GM21515 (cell line): ENCODE measurements around the gene UCKL1.
"Not testable (repeated sequence)": the region's sequence is repeated elsewhere in the genome, so short reads cannot be mapped to it uniquely, and the experiment has no call there.

Source experiments
- ATAC-seq: cut with Tn5 transposase; IDR thresholded peaks from one replicate; pipeline ENCODE4 v1.9.1; 2021; ENCODE audit not compliant: unreplicated experiment

Gene UCKL1

DNA sequence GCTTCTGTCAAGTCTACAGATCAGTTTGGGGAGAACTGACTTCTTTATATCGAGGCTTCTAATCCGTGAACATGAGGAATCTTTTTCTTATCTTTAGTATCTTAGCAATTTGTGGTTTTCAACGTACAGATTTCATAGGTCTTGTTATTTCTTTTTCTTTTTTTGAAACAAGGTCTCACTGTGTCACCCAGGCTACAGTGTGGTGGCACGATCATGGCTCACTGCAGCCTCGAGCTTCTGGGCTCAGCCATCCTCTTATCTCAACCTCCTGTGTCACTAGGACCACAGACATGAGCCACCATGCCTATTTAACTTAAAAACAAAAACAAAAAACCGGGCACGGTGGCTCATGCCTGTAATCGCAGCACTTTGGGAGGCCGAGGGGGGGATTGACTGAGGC is 32.0 kb downstream of the UCKL1 start:
- ATAC-seq: no peak

DNA sequence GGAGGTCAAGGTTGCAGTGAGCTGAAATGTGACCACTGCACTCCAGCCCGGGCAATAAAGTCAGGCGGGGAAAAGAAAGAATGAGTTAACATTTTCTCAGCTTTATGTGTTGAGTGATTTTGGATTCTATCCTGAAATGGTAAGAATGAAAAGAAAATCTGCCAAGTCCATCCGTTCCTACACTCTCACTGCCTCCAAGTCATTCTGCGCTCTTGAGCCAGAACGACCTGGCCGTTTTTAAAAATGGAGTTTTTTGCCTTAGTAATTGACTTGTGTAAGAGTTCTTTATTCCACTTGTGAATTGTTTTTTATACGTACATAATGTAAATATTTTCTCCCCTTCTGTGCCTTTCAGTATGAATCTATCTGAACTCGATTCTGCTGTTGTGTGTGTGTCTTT is 32.6 kb downstream of the UCKL1 start:
- ATAC-seq: no peak

DNA sequence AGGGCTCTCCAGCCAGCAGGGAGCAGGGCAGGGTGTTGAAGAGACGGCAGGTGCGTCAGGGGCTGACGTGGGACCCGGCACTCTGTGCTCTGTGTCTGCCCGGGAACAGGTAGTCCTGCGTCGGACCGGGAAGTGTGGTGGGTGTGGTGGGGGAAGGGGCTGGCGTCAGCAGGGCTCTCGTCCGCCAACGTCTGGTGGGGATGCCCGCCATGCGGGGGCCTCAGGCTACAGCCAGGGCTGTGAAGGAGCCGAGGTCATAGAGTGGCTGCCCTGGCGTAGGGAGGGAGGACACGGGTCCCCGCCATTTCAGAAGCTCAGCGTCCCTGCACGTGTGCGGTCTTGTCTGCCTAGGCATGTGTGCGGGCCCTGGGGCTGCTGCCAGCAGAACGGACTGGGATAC is 36.0 kb downstream of the UCKL1 start:
- no peak for ATAC-seq

DNA sequence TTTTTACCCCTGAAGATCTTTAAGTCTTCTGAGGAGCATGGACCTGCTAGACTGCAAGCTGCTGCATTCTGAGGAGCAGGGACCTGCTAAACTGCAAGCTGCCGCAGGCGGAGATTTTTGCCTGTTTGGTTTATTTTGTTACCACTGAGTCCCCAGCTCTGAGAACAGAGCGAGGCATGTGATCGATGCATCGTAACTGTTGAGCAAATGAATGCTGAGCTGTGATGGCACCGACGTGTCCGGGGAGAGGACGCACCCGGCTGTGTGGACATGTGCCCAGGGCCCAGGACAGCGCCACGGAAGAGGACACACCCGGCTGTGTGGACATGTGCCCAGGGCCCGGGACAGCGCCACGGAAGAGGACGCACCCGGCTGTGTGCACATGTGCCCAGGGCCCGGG is 37.1 kb downstream of the UCKL1 start:
- ATAC-seq: no peak

DNA sequence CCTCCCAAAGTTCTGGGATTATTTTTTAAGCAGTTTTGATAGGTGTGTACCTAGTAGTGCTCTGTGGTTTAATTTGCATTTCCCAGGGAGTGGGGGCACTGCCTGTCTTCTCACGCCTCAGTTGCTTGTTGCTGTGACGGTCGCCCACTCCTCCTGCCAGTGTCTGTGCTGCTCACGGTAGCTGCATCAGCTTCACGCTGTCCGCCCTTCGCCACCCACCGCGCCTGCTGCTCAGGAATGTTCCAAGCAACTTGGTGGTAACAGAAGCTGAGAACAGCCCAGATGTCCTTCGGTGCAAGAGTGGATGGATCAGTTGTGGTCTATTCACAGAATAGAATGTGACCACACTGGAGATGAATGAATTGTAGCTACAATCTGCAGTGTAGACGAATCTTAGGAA is 38.4 kb downstream of the UCKL1 start:
- ATAC-seq: no peak

DNA sequence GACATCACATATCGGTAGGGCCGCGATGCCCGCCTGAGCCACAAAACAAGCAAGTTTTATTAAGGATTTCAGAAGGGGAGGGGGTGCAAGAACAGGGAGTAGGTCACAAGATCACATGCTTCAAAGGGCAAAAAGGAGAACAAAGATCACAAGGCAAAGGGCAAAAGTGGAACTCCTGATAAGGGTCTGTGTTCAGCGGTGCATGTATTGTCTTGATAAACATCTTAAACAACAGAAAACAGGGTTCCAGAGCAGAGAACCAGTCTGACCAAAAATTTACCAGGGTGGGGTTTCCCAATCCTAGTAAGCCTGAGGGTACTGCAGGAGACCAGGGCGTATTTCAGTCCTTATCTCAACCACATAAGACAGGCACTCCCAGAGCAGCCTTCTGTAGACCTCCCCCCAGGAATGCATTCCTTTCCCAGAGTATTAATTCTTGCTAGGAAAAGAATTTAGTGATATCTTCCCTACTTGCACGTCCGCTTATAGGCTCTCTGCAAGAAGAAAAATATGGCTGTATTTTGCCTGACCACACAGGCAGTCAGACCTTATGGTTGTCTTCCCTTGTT is 39.8 kb downstream of the UCKL1 start:
- not testable (repeated sequence) for ATAC-seq

DNA sequence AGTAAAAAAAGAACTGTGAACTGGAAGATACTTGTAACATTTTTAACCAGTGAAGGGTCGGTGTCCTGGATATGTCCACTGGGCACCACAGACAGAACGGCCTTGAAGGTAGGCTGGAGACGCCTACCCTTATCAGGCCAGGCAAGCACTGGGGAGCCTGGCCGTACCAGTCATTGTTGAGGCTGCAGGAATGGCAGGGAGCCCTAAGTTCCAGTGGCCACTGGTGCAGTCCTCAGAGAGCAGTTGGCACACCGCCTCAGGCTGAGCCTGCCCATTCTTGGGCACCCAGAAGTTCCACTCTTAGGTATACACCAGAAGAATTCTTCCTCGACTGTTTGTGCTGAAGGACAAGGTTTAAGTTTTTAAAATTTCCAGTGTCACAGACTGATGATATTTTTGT is 40.7 kb downstream of the UCKL1 start:
- no peak for ATAC-seq

DNA sequence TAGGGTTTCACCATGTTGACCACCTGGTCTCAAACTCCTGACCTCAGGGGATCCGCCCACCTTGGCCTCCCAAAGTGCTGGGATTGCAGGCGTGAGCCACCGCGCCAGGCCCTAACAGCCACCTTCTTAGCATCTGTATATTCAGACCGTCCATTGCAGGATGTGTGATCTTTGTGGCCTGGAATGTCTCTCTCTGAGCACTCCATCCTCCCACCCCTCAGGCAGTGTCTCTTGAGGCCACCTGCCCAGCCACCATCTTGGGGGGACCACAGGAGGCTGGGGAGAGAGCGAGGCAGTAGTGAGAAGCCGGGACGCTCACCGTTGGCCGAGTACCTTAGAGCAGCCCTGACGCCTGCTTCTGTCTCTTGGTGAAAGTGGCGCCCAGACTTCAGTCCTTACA is 42.4 kb downstream of the UCKL1 start:
- ATAC-seq: no peak

DNA sequence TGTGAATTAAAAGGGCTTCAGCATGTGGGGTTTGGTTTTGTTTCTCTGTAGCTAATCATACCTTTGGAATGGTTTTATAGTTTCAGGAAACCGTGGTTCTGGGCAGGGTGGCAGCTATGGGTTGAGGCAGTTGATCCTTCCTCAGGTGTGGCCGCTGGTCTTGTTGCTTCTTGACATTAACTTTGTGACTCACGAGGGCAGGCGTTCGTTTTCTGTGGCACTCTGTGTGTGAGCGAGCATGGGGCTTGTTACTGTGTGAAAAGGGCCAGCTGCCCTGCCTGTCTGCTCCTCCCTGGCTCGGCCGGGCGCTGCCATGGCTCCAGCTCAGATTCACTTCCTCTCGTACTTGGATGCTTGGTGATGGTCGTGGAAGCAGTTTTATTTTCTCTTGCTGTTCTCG is 45.0 kb downstream of the UCKL1 start:
- no peak for ATAC-seq

DNA sequence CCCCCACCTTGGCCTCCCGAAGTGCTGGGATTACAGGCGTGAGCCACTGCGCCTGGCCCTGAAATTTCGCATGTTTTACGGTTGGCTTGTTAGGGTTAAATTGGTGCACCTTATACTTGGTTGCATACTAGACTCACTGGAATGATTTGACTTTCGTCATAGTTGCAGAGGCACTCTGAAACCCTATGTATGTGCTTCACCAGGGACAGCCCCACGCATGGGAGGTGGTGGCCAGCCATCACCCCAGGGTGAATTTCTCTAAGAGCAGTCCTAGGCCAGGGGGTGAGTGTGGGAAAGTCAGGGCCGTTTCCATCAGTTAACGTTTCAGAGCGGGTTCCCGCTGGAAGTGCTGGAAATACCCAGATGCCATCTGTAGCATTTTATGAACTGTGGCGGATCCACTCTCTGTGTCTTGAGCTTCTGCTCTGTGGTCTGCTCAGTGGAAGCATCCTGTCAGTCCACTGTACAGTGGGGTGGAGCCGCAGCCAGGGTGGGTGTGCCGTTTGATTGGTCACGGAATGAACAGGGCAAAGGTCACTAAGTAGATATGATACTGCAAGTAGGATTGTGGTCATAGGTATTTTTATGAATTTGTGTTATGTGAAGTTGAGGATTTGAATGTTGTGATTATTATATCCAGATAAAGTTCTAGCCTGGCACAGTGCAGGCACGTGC is 48.1 kb downstream of the UCKL1 start:
- no peak for ATAC-seq

DNA sequence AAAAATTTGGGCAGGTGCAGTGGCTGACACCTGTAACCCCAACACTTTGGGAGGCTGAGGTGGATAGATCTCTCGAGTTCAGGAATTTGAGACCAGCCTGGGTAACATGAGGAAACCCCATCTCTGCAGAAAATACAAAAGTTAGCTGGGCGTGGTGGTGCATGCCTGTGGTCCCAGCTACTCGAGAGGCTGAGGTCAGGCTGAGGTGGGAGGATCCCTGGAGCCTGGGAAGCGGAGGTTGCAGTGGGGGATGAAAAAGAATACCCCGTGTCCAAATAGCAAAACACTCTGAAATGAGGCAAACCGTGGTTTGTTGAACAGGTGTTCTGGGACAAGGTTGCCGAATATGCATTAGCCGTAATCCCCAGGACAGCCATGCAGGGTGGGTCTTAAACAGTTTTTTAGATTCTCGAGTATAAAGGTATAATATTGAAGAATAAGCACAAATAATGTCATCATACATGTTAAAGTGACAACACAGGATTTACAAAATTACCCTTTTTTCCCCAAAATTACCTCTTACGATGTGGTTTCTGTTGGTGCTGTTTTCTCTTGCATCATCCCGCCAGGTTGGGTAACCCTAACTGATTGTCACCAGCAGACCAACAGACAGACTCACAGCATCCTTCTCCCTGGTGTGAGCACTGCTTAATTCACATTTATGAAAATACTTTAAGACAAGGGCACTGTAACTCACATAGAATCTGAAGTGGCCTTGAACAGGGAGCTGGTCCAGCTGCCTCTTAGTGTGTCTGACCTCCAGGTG is 52.2 kb downstream of the UCKL1 start:
- ATAC-seq: no peak

DNA sequence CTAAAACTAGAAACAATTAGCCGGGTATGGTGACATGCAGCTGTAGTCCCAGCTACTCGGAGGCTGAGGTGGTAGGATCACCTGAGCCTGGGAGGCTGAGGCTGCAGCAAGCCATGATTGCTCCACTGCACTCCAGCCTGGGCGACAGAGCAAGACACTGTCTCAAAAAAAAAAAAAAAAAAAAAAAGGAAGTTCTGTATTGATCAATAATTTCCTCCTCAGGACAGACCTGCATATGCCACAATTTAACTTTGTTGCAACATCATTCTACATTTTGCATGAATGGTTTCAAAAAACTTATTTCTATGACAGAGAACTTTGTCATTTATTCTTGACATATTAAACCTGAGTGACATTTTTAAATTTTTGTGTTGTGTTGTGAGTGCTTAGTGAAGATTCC is 55.8 kb downstream of the UCKL1 start:
- no peak for ATAC-seq

DNA sequence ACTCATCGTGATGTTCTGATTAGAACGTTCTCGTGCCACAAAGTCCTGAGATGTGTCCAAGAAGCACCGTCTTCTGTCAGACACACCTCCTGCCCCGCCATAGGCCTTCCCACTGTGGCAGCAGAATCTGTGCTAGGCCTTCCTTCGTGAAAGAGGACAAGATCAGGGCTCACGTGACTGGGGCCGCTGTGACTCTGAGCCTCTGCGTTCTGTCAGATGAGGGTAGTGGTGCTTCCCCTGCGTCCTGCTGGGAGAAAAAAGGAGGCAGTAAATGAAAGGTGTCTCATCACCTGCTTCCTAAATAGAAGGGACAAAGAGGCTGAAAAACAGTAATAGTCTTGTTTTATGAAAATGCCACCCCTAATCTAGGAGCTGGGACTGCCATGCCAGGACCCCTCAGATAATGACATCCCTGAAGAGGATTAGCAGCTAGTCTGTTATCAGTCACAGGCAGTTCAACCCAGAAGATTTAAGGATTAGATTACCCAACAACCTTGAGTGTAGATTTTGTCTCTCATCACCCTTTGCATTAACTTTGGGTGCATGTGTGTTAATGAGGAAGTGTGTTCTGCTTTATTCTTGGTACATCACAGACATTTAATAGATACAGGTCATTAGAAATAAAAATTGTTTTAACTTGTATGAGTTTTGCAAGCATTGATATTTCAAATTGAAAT is 57.2 kb downstream of the UCKL1 start:
- ATAC-seq: no peak

DNA sequence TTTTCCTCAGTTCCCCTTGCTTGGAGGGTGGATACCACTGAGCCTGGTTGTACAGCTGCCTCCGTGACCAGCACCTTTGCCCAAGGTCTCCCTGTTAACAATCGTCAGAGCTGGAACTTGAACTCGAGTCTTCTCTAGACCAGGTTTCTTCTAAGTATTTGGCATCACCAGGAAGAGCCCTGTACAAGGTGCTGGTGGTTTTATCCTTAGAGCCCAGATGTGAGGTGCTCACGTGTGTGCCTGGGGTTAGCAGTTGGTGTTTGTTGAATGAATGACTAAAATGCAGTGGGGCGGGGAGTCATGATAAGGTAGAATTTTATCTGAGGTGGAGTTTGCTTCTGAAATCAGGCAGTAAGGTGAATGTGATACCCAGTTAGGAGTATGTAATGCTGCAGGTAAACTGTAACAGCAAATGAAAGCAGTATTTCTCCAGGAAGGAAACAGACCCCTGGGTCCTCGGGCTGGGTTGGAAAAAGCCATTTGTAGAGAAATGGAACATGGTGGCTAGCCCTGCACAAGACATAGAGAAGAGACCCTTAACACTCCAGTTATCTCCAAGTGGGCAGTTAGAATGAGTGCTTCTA is 58.1 kb downstream of the UCKL1 start:
- no peak for ATAC-seq

DNA sequence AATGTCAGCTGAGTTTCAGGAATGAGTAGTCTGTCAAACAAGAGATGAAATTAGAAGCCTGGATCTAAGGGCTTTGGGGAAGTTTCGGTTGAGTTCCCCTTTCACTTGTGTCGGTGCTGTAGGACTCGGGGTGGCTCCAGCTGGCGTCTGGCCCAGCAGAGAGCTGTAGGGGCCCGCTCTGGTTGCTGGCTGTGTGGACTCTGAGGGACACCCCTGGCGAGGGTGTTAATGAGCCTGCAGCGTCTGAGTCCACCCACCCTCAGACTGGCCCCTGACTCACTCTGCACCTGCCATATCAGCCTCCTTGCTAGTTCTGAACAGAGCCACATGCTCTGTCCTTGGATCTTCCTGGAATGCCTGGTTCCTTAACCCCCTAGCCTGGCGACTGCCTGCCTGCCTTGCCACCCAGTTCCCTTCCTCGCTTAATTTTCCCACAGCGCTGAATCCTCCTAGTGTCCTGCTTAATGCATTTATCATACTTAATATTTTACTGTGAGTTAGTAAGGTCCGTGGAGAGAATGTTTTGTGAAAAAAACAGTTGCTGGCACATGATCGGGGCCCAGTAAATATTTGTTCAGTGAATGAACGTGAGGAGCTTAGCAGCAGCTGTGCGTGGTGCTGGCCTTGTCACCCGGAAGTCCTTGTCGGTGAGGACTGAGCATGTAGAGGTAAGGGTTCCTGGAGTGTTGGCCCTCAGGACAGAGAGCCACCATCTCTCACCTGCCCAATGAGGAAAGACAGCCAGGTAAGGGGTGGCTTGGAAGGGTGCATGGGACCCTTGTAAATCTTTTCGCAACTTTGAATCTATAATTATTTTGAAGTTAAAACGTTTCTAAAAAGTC is 59.7 kb downstream of the UCKL1 start:
- peak; percentile 38 for ATAC-seq

DNA sequence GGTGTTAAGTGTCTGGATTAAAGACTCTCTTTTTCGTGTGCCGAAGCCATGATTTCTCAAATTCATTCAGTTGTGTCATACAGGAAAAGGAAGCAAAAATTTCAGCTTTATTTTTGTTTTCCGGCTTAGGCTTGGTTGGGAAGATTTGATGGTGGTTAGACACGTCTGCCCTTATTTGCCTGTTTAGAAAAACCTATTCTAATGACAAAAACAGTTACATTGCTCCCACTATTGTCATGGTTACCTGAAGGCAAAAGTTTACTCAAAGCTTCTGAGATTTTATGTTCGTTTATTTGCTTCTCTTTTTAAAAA is 60.3 kb downstream of the UCKL1 start:
- peak; percentile 1 for ATAC-seq

DNA sequence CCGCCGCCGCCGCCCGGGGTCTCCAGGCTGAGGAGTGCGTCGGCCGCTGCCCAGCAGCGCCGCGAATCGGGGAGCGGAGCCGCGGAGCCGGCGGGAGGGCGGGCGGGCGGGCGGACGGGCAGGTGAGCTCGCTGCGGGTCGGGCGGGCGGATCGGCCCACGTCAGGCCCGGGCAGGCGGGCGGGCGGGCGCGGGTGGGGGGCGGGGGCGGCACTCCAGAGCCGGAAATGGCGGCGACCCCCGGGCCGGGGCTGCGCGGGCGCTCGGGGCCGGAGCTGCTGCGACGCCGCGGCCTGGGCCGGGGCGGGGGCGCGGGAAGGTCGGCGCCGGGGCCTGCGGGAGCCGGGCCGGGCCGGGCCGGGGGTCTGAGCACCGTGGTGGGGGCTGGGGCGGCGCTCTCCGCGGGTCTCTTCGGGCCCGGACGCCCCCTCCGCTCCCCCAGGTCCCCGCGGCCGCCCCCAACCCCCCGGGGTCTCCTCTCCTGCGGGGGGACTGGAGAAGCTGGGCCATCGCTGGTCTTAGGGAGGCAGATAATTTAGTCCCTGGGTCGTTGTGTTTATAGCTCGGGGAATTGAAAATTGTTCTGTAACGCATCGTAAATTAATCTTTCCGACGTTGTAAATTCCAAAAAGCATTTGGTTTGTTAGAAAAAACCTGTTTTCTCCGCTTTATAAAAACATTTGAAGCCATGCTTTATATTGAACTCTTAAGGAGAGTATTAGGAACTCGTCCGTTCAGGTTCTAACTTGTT is 60.8 kb downstream of the UCKL1 start:
- no peak for ATAC-seq

DNA sequence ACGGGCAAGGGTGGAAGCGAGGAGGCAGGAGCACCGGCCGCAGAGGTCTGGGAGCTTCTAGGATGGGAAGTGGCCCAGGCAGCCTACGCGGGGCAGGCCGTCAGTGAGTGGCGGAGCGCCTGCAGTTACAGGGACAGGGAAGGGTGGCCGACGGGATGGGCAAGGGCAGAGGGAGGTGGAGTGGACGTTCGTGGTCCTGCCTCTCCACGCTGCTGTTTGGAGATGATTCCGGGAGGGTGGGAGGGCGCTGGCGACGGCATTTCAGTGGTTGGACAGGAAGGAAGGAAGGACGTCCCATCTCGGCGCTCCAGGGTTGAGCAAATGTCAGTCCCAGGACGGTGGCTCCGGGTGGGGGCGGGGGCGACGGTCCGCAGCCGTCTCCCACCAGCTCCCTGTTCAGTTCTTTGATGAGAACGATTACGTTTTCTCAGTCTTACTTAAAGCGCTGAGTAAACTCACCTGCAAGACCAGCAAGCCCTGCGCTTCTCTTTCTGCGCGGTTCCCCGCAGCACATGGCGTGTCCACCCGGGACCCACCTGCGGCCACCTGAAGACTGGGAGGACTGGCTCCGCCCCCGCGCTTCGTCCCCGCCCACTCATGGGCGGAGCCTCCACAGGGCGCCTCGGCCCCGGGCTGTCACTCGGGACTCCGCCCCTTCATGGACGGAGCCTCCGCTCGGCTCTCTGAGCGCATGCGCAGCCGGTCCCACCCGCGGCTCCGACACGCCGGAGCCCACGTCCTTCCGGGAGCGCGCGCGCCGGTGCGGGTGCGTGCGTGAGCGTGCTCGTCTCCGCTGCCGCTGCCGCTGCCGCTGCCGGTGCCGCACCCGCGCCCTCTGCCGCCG is 61.6 kb downstream of the UCKL1 start, which contains the start of gene DNAJC5:
Gene DNAJC5 (plus strand): TSS at position 769 of the 844 bp plus-strand sequence. CDS start 33,220 bp downstream, outside the sequence.
- ATAC-seq: peak; percentile 72

DNA sequence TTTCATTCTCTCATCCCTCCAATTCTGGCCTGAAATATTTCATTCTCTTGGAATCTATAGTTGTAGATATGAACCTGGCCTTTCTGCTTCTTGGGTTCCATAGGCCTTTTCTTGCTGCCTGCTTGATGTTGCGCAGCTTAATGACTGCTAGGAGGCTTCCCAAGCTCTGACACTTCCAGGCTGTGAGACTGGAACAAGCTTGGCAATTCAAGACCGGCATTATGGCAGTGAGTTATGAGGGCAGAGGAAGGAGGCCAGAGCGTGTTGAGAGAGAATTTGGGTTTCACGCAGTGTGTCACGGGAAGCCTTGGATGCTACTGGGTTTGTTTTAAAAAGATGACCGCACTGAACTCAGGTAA is 62.2 kb downstream of the UCKL1 start:
- no peak for ATAC-seq
